Epithelial cell of prostate (primary cell): ENCODE measurements around the gene DLG2.
"Not testable (repeated sequence)": the region's sequence is repeated elsewhere in the genome, so short reads cannot be mapped to it uniquely, and the experiment has no call there.

Experiments
- DNase-seq: peaks from one replicate; pipeline ENCODE4 v3.0.0-alpha.2; 2011; ENCODE audit warnings: low read depth, low spot score
- H3K27ac ChIP-seq: fragments of 450-650 bp; 2 replicates; pipeline ENCODE4 v1.5.1; 2017; ENCODE audit warnings: mild to moderate bottlenecking

The DLG2 gene

GRCh38 chr11:83424376-83425136 is 2202.6 kb downstream of the DLG2 start:
- no peak overlapping the region for H3K27ac ChIP-seq
- DNase-seq: no peak

GRCh38 chr11:83422641-83423040 is 2204.5 kb downstream of the DLG2 start:
- DNase-seq: not testable (repeated sequence)

GRCh38 chr11:83410605-83411565 is 2216.3 kb downstream of the DLG2 start:
- H3K27ac ChIP-seq: no peak overlapping the region
- no peak for DNase-seq

More at GRCh38 chr11:83422641-83423040, 2204.5 kb downstream of the DLG2 start:
- not testable (repeated sequence) for H3K27ac ChIP-seq

GRCh38 chr11:83409891-83410290 is 2217.3 kb downstream of the DLG2 start:
- no peak overlapping the region for H3K27ac ChIP-seq
- DNase-seq: no peak

GRCh38 chr11:83409476-83409875 is 2217.7 kb downstream of the DLG2 start:
- DNase-seq: no peak
- H3K27ac ChIP-seq: no peak overlapping the region

- H3K27ac ChIP-seq: no peak overlapping the region
Measured at GRCh38 chr11:83408946-83409345, 2218.2 kb downstream of the DLG2 start.

More at GRCh38 chr11:83408946-83409345, 2218.2 kb downstream of the DLG2 start:
- no peak for DNase-seq
